HepG2 (cell line): ENCODE results near the gene ZNF484. TPM values are rescaled to one million over a fixed set of nuclear protein-coding genes. Genes with fewer than 3 reads are reported as not detected.

ENCODE experiments used
- ATAC-seq: fragments of 200-7000 bp; cut with Tn5 transposase; 3 replicates; pipeline ENCODE4 v1.9.1; 2020; ENCODE audit warnings: mild to moderate bottlenecking, moderate library complexity
- BruUV-seq: library from RNA; stranded (reverse); fragments of 400-500 nt; replicated peaks from 2 replicates; lab custom pipeline; 2021; lab: Mats Ljungman, UMichigan
- CTCF ChIA-PET: fragments of 300-600 bp; formaldehyde crosslinking; extraction: SDS; loops from one replicate; lab custom pipeline; 2021; ENCODE audit warnings: low total read pairs, inconsistent platforms, low intra/inter-chr PET ratio; lab: Yijun Ruan, JAX
- POLR2A ChIA-PET: fragments of 350-600 bp; sonication (Branson Sonifier 250); formaldehyde crosslinking; loops from one replicate; lab custom pipeline; 2020; ENCODE audit warnings: antibody characterized with exemption, inconsistent platforms; lab: Yijun Ruan, JAX
- DNase-seq: peaks from one replicate; pipeline ENCODE4 v3.0.0-alpha.2; 2015; ENCODE audit warnings: low spot score
- FAIRE-seq: peaks from 3 replicates; lab custom pipeline; 2011; peaks lifted over from hg19 to GRCh38; lab: Jason Lieb, UNC
- H2AFZ ChIP-seq: one replicate; pipeline ENCODE4 v1.6.1; 2011; ENCODE audit warnings: low read length, inconsistent platforms
- H3K27ac ChIP-seq: fragments of 300-600 bp; 3 replicates; pipeline ENCODE4 v1.8.0; 2011; ENCODE audit warnings: mixed run types, mild to moderate bottlenecking, mixed read lengths, low read length, inconsistent platforms; ENCODE audit not compliant: insufficient read depth; ENCODE audit errors: extremely low read length
- H3K27me3 ChIP-seq, 2 experiments: fragments of 200-600 bp in 1 of 2; 2 replicates in 1 of 2; 3 replicates in 1 of 2; pipeline versions ENCODE4 v1.6.0 to v1.8.0; 2011; ENCODE audit warnings: low read length in 2 of 2, mild to moderate bottlenecking in 2 of 2, moderate library complexity in 2 of 2, inconsistent platforms in 1 of 2; ENCODE audit not compliant: insufficient read depth in 2 of 2, control insufficient read depth in 1 of 2
- H3K36me3 ChIP-seq, 2 experiments: fragments of 200-600 bp in 1 of 2; replicated peaks in 1 of 2; 2 replicates in 1 of 2; 3 replicates in 1 of 2; pipeline versions ENCODE4 v1.5.1 to v1.8.0; 2011; ENCODE audit warnings: low read length in 2 of 2, inconsistent platforms in 1 of 2; ENCODE audit not compliant: insufficient read depth in 2 of 2, control insufficient read depth in 1 of 2
- H3K4me1 ChIP-seq: 2 replicates; pipeline ENCODE4 v1.5.1; 2012; ENCODE audit warnings: low read length, inconsistent platforms; ENCODE audit not compliant: insufficient read depth
- H3K4me2 ChIP-seq: 2 replicates; pipeline ENCODE4 v1.6.0; 2011; ENCODE audit warnings: low read depth, low read length, inconsistent platforms
- H3K4me3 ChIP-seq, 3 experiments: fragments of 200-600 bp in 1 of 3; sonication (generic), shearing (Covaris generic) in 1 of 3; replicated peaks in 1 of 3; 2 replicates each; pipeline ENCODE4 v1.5.1; 2011 to 2016; ENCODE audit warnings: low read length in 3 of 3, inconsistent platforms in 2 of 3, low read depth in 2 of 3, mild to moderate bottlenecking in 2 of 3, control low read depth in 1 of 3, mixed read lengths in 1 of 3; ENCODE audit not compliant: insufficient read depth in 1 of 3
- H3K79me2 ChIP-seq: one replicate; pipeline ENCODE4 v1.6.1; 2011; ENCODE audit warnings: low read length, inconsistent platforms; ENCODE audit not compliant: insufficient read depth
- H3K9ac ChIP-seq: 2 replicates; pipeline ENCODE4 v1.6.0; 2011; ENCODE audit warnings: mild to moderate bottlenecking, low read depth, low read length, inconsistent platforms; ENCODE audit not compliant: insufficient read depth
- H3K9me3 ChIP-seq: 2 replicates; pipeline ENCODE4 v1.5.1; 2012; ENCODE audit warnings: mild to moderate bottlenecking, low read length
- H4K20me1 ChIP-seq: 2 replicates; pipeline ENCODE4 v1.6.0; 2011; ENCODE audit warnings: inconsistent platforms, mild to moderate bottlenecking, low read length, moderate library complexity; ENCODE audit not compliant: insufficient read depth
- DMAP1 ChIP-seq: IDR thresholded peaks from 2 replicates; pipeline ENCODE4 v1.6.1; 2016
- DMTF1 ChIP-seq: sonication (generic); formaldehyde crosslinking; IDR thresholded peaks from 2 replicates; pipeline ENCODE4 v1.4.0; 2020; ENCODE audit warnings: mild to moderate bottlenecking, missing genetic modification reagents
- MEF2D ChIP-seq: sonication (generic); formaldehyde crosslinking; IDR thresholded peaks from 2 replicates; pipeline ENCODE4 v1.5.1; 2020; ENCODE audit warnings: mild to moderate bottlenecking, missing genetic modification reagents
- NFE2L1 ChIP-seq: sonication (generic); formaldehyde crosslinking; IDR thresholded peaks from 2 replicates; pipeline ENCODE4 v1.4.0; 2020; ENCODE audit warnings: missing genetic modification reagents, mild to moderate bottlenecking, borderline replicate concordance
- RBM22 ChIP-seq: fragments of 200-400 bp; formaldehyde crosslinking; optimal IDR thresholded peaks from 2 replicates; pipeline ENCODE3; 2017; ENCODE audit warnings: mild to moderate bottlenecking, low read length, moderate library complexity
- ZBTB4 ChIP-seq: sonication (generic); formaldehyde crosslinking; IDR thresholded peaks from 2 replicates; pipeline ENCODE4 v1.4.0; 2020; ENCODE audit warnings: missing genetic modification reagents, mild to moderate bottlenecking, borderline replicate concordance
- ZFP41 ChIP-seq: sonication (generic); formaldehyde crosslinking; IDR thresholded peaks from 2 replicates; pipeline ENCODE4 v1.4.0; 2020; ENCODE audit warnings: mild to moderate bottlenecking, missing genetic modification reagents, borderline replicate concordance
- ZNF235 ChIP-seq: sonication (generic); formaldehyde crosslinking; IDR thresholded peaks from 2 replicates; pipeline ENCODE4 v1.8.1; 2023; ENCODE audit warnings: mild to moderate bottlenecking, missing genetic modification reagents, borderline replicate concordance
- ZNF251 ChIP-seq: sonication (generic); formaldehyde crosslinking; IDR thresholded peaks from 2 replicates; pipeline ENCODE4 v1.9.0; 2021; ENCODE audit warnings: mild to moderate bottlenecking, missing genetic modification reagents
- ZNF264 ChIP-seq: sonication (generic); formaldehyde crosslinking; IDR thresholded peaks from 2 replicates; pipeline ENCODE4 v1.4.0; 2020; ENCODE audit warnings: missing genetic modification reagents
- ZNF335 ChIP-seq: sonication (generic); formaldehyde crosslinking; IDR thresholded peaks from 2 replicates; pipeline ENCODE4 v1.4.0; 2020; ENCODE audit warnings: missing genetic modification reagents
- ZNF550 ChIP-seq: sonication (generic); formaldehyde crosslinking; IDR thresholded peaks from 2 replicates; pipeline ENCODE4 v1.4.0; 2020; ENCODE audit warnings: mild to moderate bottlenecking, missing genetic modification reagents, borderline replicate concordance
- WGBS: methylation state at CpG from one replicate; pipeline ENCODE4 v1.1.6; 2017; ENCODE audit warnings: low lambda C conversion rate; 5-methylcytosine and 5-hydroxymethylcytosine counted together
- in situ Hi-C: cut with HindIII; loops from 2 replicates; pipeline ENCODE4 v1.10.0; 2017; ENCODE audit warnings: low pct_unique_long_range_greater_than_20kb; ENCODE audit not compliant: extremely low pct_ligation_motif_present
- intact Hi-C: fragments of 100-400 bp; cut with micrococcal nuclease; formaldehyde crosslinking; loops from one replicate; pipeline ENCODE4 v1.10.0; 2022; ENCODE audit not compliant: unreplicated experiment
- polyA plus RNA-seq, 8 experiments: library from polyadenylated mRNA; depleted of rRNA in 3 of 8; stranded (reverse) in 7 of 8; unstranded in 1 of 8; fragments of >200 nt; fragmentation: Illumina TruSeq in 4 of 8; extraction: Trizol in 4 of 8; gene quantifications; 2 replicates each; pipeline versions ENCODE4 v1.2.1 to v1.2.3, GENCODE V29; 2011 to 2016; ENCODE audit warnings: low read depth in 4 of 8, missing spikeins in 1 of 8, mixed read lengths in 1 of 8; ENCODE audit not compliant: insufficient read depth in 1 of 8
- total RNA-seq, 5 experiments: library from RNA; depleted of rRNA; stranded (reverse); fragments of >200 nt; fragmentation: Illumina TruSeq; extraction: Trizol; gene quantifications; 2 replicates each; pipeline ENCODE4 v1.2.3, GENCODE V29; 2016; ENCODE audit warnings: low read depth in 1 of 5

ZNF484 gene
- total and polyA plus RNA-seq, 2 of the 13 experiments (the other 11 are each of a cell fraction or from before 2014, with no cell fraction given): 0.96 to 7.2 TPM

GRCh38 chr9:92857236-92857635 lies 20.6 kb downstream of the ZNF484 start (continued):
- TF ChIP-seq DMTF1 (CRISPR knock-in tag): no peak
- no peak for TF ChIP-seq ZNF335 (CRISPR knock-in tag)
- no peak for TF ChIP-seq ZBTB4
- TF ChIP-seq, all 625 proteins: peak for 0

GRCh38 chr9:92853716-92854115 lies 24.1 kb downstream of the ZNF484 start:
- intact Hi-C loops: no loop called here
- BruUV-seq: no TSS peak
- H3K4me1 ChIP-seq: no peaks in the 10 kb centered on the region
- no peak overlapping the region for H2AFZ ChIP-seq
- no peak overlapping the region for H3K27ac ChIP-seq
- no peak overlapping the region for H3K9ac ChIP-seq
- H3K36me3 ChIP-seq: peaks cover 8 to 38% of the 10 kb centered on the region in 2 experiments
- POLR2A ChIA-PET: no interaction called here
- in situ Hi-C loops: no loop called here
- H4K20me1 ChIP-seq: no peaks in the 10 kb centered on the region; the same call in 1 of the 2 replicates
- no peaks in the 10 kb centered on the region for H3K9me3 ChIP-seq
- FAIRE-seq (no peak), ATAC-seq (no peak)
- no peaks in the 10 kb centered on the region for H3K27me3 ChIP-seq
- H3K4me3 ChIP-seq: no peak overlapping the region
- 50% methylated on average over 2 of the region's 2 CpGs for WGBS
- no peak overlapping the region for H3K4me2 ChIP-seq
- TF ChIP-seq ZNF550 (CRISPR knock-in tag): no peak
- no peak for TF ChIP-seq ZNF251 (CRISPR knock-in tag)
- no peak for TF ChIP-seq MEF2D (CRISPR knock-in tag)
- TF ChIP-seq ZNF264 (CRISPR knock-in tag): no peak
- TF ChIP-seq DMAP1 (CRISPR knock-in tag): no peak
- TF ChIP-seq ZFP41 (CRISPR knock-in tag): no peak
- TF ChIP-seq RBM22: no peak
- TF ChIP-seq ZNF235 (CRISPR knock-in tag): no peak
- no peak for TF ChIP-seq NFE2L1 (CRISPR knock-in tag)
- TF ChIP-seq, all 625 proteins: peak for 0
- DNase-seq: no peak
- no peaks in the 10 kb centered on the region for H3K79me2 ChIP-seq
- CTCF ChIA-PET: no interaction called here
